NCI-H1092 (cell line): ENCODE results near the gene SMAD3.

Experiments
- DNase-seq: peaks from one replicate; lab custom pipeline; 2025; lab: John Stamatoyannopoulos, UW

SMAD3 gene

DNA sequence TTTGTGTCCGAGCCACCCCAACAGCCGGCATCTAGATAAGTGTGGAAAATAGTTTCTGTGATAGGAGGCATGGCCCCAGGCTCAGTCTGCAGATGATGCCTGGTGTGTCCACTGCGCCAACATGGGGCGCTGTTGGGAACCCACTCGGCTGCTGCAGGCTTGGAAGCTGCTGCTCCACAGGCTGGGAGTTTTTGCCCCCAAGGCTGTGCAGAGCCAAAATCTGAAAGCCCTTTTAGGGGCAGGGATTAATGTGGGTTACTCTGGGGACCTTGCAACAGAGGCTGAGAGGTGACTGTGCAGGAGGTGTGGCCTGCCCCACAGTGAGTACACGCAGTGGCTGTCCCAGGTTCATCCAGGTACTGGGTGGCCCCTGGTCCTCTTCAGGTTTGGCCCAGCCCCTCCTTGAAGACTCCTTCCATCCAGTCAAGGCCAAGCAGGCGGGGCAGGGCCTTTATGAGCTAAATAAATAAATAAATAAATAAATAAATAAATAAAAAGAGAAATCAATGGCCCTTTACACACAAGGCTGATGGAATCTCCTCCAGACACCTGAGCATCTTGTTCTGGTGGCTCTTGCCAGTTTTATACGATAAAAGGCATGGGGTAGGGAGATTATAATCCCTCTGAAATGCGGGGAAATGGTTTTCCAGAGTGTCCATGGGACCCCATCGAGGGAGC, 115.3 kb downstream of the SMAD3 start:
- no peak for DNase-seq

DNA sequence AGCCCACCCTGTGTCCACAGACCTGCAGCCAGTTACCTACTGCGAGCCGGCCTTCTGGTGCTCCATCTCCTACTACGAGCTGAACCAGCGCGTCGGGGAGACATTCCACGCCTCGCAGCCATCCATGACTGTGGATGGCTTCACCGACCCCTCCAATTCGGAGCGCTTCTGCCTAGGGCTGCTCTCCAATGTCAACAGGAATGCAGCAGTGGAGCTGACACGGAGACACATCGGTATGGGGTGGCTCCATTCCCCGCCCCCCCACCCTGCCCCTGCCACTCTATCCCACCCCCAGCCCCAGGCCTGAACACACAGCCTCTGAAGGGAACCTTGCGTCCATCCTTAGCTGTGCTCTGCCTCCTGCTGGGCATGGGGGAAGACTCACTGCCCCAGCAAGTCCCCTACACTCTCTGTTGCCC, 115.8 kb downstream of the SMAD3 start:
- DNase-seq = no peak

DNA sequence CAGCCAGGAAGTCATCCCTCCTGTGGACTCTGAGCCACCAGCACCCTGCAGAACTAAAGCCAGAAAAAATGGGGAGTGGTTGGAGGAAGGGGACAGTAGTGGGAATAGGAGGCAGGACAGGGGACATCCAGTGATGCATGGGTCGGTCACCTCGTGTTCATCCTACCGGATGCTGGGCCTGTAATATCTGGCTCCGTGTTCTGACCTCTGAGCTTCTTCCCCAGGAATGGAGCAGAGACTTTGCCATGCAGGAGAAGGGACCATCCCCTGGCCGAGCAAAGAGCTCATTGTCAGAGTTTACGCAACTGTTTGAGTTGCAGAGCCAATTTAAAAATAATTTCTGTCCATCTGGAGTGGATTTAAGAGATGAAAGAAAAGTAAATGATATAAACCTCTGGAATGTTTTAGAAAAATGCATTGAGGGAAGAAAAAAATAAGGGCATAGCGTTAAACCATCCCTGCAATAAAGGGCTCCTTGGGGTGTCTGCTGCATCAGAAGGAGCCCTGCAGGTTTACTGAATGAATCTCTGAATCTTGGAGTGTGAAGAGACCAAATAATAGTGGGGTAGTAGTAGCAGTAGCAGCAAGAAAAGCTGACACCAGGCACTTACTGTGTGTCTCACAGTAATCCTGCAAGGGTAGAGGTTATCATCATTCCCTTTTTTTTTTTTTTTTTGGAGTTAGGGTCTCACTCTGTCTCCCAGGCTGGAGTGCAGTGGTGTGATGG, 118.2 kb downstream of the SMAD3 start:
- no peak for DNase-seq

DNA sequence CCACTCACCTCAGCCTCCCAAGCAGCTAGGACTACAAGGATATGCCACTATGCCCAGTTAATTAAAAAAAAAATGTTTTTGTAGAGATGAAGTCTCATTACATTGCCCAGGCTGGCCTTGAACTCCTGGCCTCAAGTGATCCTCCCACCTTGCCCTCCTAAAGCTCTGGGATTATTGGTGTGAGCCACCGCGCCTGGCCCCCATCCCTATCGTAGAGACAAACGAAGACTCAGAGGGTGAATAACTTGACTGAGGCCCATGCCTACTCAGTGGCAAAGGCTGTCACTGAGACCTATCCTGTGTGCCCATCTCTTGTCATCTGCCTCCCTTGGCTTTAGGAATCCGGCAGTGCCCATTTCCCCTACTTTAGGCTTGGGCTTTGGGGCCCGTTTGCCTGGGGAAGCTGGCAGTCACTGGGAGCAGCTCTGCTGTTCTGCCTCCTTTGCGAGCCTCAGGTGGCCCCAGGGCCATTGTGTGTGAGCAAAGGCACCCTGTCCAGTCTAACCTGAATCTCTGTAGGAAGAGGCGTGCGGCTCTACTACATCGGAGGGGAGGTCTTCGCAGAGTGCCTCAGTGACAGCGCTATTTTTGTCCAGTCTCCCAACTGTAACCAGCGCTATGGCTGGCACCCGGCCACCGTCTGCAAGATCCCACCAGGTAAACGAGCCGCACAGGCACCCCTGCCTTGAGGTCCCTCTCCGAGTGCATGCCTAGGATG, 119.0 kb downstream of the SMAD3 start:
- no peak for DNase-seq

DNA sequence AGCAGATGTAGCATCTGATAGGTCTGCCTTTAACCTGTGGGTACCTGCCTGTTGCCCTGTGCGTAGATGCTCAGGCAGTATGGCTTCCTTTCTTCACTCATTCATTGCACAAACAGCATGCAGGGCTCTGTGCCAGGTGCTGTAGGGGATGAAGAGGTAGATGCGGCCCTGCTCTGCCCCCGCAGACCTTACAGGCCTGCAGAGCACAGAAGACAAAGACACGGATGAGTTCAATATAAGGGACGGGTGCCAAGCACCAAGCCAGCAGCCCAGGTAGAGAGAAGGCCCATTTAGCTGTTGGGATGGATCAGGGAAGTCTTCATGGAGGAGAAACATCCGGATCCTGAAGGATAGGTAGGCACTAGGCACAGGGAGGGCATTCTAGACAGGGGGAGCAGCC, 119.6 kb downstream of the SMAD3 start:
- DNase-seq = no peak

DNA sequence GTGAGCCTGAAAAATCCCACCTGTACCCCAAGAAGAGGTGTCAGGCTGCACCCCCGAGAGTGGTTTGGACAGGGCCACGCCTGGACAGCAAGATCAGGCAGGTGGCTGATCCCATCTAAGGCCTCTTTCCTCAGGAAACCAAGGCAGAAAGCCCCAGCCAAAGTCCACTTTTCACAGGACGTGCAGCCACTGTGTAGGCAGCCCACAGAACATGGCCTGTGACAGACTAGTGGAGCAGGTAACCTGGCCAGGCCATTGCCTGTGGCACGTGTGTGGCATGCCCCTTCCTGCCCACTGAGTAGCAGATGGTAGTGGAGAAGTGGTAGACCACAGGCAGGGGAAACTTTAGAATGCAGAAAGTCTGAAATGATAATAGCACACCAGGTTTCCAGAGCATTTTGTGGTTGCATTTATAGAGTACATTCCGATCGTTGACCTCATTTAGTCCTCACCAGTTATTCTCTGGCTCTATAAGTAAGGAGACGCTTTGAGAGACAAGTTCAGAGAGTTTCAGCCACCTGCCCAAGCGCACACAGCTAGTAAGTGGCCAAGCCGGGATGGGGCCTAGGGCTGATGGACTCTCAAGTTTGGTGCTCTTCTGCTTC, 120.3 kb downstream of the SMAD3 start:
- no peak for DNase-seq

DNA sequence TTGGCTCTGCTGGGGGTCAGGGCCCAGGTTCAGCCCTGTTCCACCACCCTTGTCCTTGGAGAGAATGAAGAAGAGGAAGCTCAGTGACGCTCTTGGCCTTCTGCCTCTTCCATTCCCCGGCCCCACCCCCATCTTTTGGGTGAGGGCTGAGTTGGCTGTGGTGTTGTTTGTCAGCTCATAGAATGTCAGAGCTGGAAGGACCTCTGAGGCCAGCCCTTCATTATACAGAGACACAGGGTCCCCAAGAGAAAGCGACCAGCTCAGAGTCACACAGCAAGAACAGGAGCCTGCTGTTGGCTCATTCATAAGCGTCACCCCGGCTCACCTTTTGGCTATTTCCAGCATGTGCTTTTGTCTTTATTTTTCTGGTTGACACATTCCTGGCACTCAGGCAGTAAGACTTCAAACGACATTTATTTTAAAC, 120.8 kb downstream of the SMAD3 start:
- DNase-seq = no peak

DNA sequence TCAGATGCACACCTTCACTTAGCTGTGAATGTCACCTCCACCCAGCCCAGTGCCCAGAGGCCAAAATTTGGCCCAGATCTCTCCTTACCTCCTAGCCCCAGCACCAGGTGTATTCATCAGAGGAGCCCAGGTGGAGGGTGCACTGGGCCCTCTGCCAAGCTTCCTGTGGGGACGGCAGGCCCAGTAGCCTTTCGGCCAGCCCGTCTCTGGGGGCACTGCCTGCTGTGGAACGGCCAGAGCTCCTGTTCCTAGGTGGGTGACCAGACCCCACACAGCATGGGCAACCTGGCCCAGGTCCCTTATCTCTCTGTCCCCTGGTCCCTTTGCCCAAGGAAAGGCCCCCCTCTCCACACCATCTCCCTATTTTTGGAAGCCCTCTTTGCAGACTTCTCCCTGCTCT, 121.3 kb downstream of the SMAD3 start:
- no peak for DNase-seq

DNA sequence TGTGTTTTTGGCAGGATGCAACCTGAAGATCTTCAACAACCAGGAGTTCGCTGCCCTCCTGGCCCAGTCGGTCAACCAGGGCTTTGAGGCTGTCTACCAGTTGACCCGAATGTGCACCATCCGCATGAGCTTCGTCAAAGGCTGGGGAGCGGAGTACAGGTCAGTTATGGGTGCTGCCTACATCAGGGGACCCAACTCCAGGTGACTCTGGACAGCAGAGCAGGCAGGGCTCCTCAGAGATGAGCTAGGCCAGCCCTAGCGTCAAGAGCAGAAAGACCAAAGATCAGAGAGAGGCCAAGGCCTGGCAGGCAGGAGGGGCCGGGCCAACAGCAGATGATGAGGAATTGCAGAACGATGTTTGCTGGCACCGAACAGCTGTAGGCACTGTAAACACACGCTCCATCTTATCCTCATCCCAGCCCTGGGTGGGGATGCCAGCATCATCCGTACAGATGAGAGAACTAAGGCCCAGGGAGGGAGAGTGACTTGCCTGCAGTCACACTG, 122.0 kb downstream of the SMAD3 start:
- no peak for DNase-seq

DNA sequence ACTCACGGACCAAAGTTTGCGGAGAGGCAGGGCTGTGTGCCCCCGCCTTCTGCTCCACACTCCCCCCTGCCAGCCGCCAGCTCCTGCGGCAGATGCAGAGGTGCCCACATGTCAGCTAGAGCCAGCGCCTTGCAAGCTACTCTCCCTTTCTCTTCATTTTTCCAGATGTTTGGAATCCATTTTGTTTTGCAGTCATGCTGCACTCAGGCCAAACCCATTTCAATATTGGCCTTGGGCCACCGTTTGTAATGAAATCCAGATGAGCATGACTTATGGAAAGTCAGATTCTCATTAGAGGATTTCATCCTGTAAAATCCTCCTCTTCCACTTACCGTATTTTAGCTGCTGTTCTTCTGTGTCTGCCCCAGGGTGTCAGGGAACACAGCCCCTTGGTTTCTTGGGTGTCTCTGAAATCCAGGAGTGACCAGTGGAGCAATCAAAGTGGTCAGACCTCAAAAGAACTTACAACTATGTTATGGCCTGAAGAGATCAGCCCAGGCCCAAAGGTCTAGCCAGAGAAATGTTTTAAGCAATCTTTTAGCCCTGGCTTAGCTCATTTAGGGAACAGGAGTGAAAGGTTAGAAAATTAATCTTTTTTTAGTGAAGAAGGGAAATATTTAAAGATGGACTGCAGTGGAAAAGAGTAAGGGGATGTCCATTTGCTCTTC, 123.3 kb downstream of the SMAD3 start:
- no peak for DNase-seq

DNA sequence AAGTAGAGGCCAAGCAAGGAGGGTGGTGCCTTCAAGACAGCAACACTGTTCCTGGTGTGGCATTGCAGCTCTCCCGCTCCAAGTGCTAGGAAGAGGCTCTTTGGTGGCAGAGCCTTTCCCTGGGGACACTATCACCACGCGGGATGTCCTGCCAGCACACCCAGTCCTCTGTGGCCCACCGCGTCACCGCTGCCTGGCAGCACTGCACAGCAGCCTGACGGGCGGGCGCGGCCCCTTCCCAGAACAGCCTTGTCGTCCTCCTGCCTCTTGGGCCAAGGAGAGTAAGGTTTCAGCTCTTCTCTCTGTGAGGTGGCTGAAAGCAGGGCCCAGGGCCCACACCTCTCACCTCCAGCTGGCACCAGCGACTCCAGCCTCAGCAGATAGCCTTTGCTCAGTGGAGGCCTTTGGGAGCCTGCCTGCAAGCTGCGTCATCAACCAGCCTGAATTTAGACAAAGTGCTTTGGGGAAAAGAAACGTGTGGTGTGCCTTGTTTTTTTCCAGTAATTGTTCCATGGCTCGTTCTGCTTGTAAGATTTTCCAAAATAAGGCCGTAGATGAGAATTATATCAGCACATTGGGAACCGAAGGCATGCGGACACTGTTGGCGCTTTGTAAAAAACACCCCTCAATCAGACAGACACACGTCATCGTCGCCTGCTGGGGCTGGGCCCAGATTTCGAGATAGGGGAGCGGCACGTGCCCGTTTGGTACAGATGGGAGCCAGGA, 124.1 kb downstream of the SMAD3 start:
- no peak for DNase-seq

DNA sequence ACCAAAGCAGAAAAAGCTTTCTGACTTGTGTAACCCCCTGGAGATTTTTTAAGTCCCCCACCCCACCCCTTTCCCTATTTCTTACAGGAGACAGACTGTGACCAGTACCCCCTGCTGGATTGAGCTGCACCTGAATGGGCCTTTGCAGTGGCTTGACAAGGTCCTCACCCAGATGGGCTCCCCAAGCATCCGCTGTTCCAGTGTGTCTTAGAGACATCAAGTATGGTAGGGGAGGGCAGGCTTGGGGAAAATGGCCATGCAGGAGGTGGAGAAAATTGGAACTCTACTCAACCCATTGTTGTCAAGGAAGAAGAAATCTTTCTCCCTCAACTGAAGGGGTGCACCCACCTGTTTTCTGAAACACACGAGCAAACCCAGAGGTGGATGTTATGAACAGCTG, 124.9 kb downstream of the SMAD3 start:
- no peak for DNase-seq

DNA sequence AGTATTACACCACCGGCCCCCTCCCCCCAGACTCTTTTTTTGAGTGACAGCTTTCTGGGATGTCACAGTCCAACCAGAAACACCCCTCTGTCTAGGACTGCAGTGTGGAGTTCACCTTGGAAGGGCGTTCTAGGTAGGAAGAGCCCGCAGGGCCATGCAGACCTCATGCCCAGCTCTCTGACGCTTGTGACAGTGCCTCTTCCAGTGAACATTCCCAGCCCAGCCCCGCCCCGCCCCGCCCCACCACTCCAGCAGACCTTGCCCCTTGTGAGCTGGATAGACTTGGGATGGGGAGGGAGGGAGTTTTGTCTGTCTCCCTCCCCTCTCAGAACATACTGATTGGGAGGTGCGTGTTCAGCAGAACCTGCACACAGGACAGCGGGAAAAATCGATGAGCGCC, 125.4 kb downstream of the SMAD3 start:
- no peak for DNase-seq

DNA sequence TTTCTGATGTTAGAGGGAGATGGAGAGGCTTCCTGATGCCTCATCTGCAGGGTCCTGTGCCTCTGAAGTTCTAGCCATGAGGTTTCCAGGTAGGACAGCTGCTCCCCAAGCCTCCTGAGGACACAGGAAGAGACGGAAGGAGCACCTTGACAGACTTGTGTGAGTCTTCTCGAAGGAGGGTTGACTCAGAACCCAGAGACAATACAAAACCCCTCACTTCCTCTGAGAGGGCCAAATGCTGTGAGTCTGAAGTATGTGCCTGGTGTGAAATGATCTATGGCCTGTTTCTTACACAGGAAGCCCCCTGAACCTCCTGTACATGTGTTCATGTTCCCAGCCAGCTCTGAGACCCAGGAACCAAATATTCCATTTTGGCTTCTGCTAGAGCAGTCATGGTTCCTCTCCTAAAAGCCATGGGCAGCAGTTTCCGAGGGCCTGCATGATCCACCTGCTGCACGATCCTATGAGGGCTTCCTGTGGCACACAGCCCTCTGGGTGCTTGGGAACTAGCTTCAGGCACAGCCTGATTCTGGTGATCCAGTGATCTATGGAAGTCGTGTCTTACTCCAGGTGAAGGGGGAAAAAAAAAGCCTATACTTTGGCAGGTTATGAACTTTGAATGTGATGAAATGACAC, 126.9 kb downstream of the SMAD3 start:
- DNase-seq = no peak

DNA sequence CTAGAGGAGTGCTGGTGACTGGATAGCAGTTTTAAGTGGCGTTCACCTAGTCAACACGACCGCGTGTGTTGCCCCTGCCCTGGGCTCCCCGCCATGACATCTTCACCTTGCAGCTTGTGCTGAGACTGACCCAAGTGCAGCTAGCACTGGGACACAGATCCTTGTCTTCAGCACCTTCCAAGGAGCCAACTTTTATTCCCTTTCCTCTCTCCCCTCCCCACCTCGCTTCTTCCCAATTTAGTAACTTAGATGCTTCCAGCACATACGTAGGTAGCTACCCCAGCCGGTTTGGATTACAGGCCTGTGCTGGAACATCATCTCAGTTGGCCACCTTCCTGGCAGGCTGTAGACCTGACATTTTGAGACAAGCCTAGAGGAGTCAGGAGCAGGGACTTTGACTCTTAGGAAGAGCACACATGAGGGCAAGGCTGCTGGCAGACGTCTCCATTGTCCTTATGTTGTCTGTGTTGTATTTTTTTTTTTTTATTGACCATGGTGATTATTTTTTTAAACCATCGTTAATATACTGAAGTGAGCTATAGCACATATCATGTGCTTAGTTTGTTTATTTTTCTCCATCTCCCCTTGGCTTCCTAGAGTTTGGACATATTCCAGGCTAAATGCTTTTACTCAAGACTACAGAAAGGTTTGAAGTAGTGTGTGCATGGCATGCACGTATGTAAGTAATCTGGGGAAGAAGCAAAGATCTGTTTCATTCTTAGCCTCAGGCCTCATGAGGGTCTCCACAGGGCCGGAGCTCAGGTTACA, 128.0 kb downstream of the SMAD3 start:
- DNase-seq = no peak

DNA sequence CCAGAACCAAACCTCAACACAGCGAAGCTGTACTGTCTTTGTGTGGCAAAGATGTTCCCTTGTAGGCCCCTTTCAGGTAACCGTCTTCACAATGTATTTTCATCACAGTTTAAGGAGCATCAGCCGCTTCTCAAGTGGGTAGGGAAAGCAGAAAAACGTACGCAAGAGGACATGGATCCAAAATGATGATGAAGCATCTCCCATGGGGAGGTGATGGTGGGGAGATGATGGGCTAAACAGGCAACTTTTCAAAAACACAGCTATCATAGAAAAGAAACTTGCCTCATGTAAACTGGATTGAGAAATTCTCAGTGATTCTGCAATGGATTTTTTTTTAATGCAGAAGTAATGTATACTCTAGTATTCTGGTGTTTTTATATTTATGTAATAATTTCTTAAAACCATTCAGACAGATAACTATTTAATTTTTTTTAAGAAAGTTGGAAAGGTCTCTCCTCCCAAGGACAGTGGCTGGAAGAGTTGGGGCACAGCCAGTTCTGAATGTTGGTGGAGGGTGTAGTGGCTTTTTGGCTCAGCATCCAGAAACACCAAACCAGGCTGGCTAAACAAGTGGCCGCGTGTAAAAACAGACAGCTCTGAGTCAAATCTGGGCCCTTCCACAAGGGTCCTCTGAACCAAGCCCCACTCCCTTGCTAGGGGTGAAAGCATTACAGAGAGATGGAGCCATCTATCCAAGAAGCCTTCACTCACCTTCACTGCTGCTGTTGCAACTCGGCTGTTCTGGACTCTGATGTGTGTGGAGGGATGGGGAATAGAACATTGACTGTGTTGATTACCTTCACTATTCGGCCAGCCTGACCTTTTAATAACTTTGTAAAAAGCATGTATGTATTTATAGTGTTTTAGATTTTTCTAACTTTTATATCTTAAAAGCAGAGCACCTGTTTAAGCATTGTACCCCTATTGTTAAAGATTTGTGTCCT, 129.0 kb downstream of the SMAD3 start:
- no peak for DNase-seq

DNA sequence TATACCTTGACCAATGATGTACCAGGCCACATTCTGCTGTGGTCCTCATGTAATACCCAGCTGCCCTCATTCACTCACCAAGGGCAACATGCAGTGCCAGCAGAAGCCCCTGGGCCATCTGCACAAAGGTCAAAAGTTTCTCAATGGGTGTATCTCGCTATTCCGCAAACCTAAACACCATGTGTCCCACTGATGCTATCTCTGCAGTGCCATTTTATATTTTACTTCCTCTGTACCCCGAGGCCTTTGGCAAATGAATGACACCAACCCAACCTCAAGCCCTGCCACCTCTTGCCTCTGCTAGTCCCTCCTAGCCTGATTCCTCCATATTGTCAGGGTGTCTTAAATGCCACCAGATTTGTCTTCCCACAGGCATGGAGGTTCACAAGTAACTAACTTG, 129.9 kb downstream of the SMAD3 start:
- no peak for DNase-seq

DNA sequence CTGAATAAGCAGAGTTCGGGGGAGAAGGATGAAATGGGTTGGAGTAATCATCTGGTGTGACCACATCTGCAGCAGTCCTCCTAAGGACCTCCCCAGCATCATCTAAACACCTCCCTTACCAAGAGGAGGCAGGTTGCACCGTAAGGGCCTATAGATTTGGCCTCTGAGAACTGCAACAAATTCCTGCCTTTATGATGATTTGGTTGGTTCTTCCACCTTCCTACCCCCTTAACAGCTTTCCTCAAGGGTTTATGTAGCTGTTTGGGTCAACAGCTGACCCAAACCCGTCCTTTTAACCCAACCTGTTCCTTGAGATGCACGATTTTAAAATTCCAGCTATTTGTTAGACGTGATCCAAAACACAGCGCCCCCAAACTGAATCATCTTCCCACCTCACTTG, 130.8 kb downstream of the SMAD3 start:
- no peak for DNase-seq
